Hematopoietic multipotent progenitor cell treated with erythropoietin and hydrocortisone succinate and interleukin-3 and kit ligand, for 15 days (in vitro differentiated cells): ENCODE measurements around the gene MEGF9.
"Not testable (repeated sequence)": the region's sequence is repeated elsewhere in the genome, so short reads cannot be mapped to it uniquely, and the experiment has no call there.

Experiments
- DNase-seq: peaks from one replicate; pipeline ENCODE4 v3.0.0-alpha.2; 2015; ENCODE audit warnings: low spot score

The MEGF9 gene

DNA sequence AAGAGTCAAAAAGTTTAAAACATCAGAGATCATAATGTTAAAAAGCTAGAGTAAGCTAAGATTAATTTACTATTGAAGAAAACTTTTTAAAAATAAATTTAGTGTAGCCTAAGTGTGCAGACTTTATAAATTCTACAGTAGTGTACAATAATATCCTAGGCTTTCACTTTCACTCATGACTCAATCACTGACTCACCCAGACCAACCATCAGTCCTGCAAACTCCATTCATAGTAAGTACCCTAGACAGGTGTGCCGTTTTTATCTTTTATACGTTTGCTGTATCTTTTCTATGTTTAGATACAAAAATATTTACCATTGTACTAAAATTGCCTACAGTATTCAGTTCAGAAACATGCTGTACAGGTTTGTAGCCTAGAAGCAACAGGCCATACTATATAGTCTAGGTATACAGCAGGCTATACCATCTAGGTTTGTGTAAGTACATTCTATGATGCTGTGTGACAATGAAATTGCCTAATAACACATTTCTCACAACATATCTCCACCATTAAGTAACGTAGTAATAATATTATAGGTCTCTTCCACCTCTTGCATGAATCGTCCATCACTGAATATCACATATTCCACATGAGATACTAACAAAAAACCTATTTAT lies 59.2 kb downstream of the MEGF9 start:
- DNase-seq: no peak

DNA sequence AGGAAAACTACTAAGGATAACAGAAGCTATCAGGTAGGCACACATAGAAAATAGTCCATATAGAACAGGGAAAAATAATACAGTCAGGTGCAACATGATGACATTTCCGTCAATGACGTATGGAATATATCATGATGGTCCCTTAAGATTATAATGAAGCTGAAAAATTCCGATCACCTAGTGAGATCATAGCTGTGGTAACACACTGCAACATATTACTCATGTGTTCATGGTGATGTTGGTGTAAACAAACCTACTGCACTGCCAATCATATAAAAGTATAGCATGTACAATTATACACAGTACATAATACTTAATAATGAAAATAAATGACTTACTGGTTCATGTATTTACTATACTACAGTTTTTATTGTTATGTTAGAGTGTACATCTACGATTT lies 60.0 kb downstream of the MEGF9 start:
- no peak for DNase-seq

DNA sequence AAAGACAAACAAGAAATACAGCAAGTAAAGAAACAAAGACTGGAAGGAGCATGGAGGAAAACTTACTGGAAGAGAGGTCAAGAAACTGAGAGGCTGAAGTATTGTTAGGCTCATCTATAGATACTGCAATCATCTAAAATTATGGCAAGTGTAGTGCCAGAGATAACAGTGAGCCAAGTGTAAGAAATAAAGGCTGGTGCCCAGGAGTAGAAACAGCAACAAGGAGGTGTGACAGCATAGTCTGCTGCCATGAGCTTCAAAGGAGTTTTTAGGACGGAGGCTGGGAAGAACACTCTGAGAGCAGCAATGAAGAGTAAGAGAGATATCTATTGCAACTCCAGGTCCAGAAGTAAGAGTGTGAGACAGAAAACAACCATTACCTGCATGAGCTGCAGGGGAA lies 60.5 kb downstream of the MEGF9 start:
- no peak for DNase-seq

DNA sequence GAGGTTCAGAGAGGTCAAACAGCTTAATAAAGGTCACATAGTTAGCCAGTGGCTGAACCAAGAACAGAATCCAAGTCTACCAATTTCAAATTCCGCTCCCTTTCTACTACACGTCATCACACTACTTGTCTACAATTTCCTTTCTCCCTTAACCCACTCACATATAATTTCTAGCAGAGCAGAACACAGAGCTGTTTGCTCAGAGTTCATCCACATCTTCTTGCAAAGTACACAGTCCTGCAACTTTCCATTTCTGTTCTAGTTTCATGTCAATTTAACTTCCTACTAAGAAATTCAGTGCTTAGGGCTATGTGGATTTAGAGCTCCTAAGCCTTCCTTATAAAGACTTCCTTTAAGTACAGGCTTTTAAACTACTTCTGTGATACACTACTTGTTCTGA lies 61.3 kb downstream of the MEGF9 start:
- DNase-seq: no peak

DNA sequence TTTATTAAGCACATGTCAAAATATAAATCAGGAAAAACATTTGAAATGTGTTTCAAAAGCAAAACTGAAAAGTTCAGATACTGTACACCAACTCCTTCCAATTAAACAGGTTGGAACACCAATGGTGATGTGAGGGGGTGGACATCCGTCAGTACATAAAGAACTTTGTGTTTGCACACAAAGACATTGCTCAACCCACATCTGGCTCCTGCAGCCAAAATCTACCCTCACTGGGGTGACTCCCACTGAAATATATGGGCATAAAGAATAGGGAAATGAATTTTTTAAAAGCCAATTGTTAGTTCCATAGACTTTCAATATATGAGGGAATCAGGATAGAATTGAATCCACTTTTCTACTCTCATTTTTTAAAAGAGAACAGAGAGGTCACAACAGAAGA lies 63.9 kb downstream of the MEGF9 start:
- DNase-seq: no peak

DNA sequence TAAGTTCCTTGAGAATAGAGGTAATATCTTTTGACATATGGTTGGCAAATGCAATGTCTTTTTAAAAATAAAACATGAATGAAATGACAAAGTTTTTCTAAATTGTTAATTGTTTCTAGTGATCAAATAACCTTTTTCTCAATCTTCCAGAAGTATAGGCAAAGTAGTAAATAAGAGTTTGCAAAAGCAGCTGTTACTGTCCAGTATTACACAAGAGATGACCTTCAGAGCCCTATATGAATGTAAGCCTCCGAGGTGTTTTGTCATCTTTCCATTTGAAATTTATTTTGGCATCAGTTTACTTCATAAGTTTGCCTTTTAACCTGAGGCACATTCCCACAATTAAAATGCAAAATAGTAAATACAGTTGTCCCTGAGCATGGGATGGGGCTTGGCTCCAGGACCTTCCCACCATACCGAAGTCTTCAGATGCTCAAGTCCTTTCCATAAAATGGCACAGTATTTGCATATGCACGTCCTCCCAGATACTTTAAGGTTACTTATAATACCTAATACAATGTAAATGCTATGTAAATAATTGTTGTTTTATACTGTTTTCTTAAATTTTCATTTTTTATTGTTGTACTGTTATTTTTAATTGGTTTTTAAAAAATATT lies 65.6 kb downstream of the MEGF9 start:
- DNase-seq: no peak

DNA sequence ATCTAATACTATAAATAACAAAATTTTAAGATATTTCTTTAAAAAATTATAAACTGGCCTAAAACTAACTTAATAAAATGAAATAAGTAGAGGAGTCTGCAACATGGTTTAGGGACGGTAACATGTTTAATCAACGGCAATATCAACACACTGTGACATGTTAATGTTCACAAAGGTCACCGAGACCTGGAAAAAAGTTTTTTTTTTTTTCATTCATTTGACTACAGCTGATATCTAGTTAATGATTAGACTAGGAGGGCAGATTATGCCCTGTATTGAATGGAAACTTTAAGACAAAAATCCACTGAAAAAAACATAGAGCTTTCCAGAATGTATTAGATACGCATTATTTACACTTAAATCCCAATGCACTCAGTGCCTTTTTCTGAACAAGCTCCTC lies 67.3 kb downstream of the MEGF9 start:
- DNase-seq: no peak

DNA sequence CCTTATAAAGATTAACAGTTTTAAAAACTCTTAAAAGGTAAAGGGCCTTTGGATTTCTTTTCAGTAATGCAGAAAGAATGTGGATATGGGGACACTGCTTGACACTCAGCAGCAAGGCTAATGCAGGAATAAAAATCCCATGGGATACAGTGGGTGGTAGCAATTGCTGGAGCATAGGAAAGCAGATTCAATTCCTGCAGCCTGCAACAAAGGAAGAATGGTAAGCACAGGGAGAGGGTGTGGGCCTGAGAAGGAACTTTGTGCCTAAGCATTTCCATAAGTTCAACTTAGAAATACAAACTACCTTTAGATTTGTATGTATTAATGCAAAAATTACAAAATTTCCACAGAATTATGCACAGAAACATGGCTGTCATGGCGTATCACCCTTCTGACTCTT lies 68.5 kb downstream of the MEGF9 start:
- no peak for DNase-seq

DNA sequence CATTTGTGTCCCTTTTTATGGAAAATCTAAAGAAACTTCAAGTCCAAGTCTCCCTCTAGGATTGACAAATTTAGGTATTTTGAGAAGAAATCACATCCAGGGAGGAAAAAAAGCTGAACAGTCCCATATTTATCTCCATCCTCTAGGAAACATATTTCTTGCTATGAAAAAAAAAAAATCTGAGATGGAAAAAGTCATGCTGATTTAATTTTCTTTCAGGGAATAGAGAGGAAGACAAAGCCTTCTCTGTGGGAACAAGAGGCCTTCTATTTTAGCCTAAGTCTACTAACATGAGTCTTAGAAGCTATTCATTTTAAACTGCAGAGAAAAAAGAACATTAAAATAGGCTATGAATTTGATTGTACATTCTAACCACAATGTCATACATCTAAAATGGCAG lies 71.2 kb downstream of the MEGF9 start:
- no peak for DNase-seq

DNA sequence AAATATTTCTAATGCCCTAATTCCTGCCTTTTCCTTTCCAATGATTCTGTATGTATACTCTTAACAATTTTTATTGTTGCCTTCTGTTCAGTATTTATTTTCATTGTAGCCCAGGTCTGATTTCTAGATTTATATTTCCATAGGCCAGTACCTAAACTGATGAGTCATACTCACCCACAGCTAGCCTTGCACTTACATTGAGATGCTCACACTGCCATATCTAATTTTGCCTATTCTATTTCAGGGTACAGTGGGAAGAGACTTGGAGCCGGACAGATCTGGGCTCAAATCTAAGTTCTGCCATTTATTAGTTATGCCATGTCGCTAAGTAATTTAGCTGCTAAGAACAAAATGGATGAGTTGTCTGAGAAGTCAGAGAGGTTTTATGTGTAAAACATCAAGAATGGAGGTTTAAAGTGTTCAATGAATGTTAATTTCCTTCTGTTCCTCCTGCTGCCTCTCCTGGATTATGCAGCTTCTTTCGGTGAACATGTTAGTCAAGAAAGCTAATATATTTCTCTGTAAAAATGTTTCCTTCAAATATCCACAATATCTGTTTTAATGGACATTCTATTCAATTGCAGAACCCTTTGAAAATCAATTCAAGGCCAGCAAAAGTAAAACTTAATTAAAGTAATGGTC lies 72.0 kb downstream of the MEGF9 start:
- DNase-seq: no peak

DNA sequence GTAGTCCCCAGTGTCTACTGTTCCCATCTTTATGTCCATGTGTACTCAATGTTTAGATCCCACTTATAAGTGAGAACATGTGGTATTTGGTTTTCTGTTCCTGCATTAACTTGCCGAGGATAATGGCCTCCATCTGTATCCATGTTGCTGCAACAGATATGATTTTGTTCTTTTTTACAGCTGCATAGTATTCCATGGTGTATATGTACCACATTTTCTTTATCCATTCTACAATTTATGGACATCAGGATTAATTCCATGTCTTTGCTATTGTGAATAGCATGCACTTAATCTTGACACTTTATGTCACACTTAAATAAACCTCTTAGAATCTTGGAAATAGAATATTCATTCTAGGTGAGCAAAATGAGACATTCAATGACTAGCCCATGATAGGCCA lies 73.4 kb downstream of the MEGF9 start:
- not testable (repeated sequence) for DNase-seq

DNA sequence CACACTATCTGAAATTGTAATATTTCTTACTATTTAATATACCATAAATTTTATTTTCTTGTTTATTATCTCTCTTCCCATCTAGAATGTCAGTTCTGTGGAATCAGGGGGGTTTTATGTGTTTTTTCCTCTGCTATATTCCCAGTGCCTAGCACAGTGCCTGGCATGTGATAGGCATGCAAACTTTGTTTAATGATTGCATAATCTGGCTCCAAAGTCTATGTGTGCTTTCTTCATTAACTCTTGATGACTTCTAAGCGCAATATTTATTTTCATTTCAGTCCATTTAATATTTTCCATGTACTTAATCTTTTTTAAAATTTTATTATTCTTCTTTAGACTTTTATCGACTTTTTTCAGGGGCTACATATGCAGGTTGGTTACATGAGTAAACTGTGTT lies 73.9 kb downstream of the MEGF9 start:
- no peak for DNase-seq

DNA sequence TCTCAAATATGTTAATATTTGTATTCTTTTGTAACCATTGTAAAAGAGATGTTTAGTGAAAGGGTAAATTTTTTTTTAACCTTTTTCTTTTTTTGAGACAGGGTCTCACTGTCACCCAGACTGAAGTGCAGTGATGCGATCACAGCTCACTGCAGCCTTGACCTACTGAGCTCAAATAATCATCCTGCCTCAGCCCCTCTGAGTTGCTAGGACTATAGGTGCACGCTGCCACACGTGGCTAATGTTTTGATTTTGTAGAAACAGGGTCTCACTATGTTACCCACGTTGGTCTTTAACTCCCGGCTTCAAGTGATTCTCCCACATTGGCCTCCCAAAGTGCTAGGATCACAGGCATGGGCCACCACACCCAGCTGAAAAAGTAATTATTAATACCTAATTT lies 76.4 kb downstream of the MEGF9 start:
- no peak for DNase-seq

DNA sequence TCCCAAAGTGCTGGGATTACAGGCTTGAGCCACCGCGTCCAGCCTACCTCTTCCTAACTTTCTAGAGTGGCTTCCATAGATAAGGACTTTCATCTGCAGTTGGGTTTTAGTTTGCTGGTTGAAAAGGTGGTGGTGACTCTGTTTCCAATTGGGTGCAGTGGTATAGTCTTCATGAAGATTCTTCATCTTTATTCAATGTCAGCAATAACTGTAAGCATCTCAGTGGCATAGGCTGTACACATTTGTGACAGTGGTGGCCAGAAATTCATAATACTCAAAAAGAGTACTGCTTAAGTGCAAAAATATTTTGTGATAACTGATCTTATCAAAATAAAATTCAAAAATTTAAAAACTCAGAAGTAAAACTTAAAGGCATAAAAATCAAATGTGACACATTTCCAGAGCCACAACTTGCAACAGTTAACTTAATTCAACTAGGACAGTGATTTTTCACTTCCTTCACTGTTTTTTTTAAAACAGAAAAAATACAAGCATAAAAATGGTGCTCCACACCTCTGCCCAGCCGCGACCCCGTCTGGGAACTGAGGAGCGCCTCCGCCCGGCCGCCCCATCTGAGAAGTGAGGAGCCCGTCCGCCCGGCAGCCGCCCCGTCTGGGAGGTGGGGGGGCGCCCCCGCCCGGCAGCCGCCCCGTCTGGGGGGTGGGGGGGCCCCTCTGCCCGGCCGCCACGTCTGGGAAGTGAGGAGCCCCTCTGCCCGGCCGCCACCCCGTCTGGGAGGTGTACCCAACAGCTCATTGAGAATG lies 77.9 kb downstream of the MEGF9 start:
- no peak for DNase-seq

DNA sequence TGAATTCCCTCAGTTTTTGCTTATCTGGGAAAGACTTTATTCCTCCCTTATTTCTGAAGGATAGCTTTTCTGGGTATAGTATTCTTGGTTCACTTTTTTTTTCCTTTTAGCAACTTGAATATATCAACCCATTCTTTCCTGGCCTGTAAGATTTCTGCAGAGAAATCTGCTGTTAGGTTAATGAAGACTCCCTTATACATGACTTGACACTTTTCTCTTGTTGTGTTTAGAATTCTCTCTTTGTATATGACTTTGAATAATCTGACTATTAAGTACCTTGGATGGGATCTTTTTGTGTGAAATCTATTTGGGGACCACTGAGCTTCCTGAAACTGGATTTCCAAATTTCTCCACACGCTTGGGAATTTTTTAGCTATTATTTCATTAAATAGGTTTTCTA lies 79.3 kb downstream of the MEGF9 start:
- DNase-seq: no peak

DNA sequence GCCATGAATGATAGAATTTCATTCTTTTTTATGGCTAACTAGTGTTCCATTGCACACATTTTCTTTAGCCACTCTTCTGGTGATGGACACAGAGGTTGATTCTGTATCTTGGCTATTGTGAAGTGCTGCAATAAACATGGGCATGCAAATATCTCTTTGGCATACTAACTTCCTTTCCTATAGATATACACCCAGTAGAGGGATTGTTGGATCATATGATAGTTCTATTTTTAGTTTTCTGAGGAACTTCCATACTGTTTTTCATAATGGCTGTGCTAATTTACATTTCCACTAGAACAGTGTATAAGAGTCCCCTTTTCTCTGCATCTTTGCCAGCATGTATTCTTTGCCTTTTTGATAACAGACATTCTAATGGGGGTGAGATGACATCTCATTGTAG lies 83.9 kb downstream of the MEGF9 start:
- DNase-seq: no peak

DNA sequence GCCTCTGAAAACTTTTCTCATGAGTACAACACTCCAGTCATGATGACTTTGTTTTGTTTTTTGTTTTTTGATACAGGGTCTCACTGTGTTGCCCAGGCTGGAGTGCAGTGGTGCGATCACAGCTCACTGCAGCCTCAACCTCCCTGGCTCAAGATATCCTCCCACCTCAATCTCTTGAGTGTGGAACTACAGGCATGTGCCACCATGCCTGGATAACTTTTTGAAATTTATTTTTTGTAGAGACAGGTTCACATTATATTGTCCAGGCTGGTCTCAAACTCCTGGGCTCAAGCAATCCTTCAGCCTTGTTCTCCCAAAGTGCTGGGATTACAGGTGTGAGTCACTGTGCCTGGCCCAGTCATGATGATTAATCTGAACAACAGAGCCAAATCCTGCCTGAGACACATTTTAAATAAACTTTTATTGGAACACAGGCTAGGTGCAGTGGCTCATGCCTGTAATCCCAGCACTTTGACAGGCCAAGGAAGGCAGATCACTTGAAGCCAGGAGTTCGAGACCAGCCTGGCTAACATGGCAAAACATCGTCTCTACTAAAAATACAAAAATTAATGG lies 85.3 kb downstream of the MEGF9 start:
- DNase-seq: not testable (repeated sequence)

DNA sequence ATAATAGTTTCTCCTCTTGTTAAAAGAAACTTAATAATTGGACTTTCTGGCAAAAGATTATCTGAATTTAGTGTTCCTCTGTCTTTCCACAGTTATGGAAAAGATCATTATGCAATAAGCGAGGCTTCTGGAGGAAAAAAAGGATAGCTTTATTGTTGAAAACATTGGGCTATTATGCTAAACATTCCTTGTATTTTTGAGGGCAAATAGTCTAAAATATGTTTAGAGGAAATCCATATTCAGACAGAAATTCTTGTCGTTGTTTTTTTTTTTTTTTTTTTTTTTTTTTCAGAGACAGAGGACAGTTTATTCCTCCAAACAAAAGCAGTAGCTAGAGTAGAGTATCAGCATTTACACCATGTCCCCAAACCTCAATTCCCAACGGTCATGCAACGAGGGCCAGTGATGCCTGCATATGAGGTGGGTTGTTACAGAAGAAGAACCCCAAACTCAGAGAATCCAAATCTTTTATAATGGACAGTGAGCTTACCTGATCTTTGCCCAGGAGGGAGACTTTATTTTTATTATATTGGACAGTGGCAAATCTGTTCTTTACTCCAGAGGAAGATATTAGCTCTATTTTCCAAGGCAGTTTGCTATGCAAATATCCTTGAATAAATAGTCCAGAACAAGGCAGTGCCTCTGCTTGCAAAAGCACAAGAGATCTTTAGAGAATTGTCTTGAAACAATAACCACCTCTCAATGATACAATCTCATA lies 85.9 kb downstream of the MEGF9 start:
- no peak for DNase-seq

DNA sequence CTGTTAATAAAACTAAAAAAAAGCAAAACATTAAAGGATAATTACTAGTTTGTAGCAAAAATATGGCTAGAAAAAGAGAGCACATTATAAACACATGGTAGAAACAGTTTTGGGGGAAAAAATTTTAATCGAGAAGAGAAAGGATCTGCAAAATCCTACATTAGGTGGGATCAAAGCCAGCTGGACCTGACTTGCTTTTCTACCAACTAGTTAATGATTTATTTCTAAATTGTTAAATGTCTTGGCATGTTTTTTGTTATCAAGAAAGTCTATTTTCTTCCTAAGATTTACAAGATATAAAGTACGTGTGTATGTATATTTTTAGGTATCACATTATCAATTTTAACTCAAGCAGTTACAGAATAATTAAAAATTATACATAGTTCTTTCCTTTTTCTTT lies 87.2 kb downstream of the MEGF9 start:
- DNase-seq: no peak

DNA sequence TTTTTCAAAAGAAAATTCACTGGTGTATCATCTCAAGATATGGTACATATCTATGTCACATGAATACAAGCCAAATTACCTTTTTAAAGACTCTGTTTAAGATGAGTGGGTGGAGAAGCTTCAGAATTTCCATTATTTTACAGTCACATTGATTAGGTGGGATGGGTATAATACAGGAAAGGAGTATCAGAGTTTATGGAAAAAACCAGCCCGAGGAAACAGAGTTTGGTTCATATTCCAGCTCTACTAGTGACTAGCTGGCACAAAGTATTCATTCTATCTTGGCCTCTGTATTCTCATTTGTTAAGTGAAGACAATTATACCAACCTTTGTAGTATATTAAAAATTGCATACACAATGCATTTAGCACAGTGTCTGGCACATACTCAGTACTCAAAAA lies 87.8 kb downstream of the MEGF9 start:
- DNase-seq: no peak

DNA sequence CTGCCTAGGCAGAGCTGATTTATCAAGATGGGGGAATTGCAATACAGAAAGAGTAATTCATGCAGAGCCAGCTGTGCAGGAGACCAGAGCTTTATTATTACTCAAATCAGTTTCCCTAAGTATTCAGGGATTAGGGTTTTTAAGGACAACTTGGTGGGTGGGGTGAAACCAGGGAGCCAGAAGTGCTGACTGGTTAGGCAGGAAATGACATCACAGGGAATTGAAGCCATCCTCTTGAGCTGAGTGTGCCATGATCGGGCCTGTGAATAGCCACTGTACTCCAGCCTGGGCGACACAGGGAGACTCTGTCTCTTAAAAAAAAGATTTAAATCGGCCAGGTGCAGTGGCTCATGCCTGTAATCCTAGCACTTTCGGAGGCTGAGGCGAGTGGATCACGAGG lies 89.0 kb downstream of the MEGF9 start:
- DNase-seq: no peak

DNA sequence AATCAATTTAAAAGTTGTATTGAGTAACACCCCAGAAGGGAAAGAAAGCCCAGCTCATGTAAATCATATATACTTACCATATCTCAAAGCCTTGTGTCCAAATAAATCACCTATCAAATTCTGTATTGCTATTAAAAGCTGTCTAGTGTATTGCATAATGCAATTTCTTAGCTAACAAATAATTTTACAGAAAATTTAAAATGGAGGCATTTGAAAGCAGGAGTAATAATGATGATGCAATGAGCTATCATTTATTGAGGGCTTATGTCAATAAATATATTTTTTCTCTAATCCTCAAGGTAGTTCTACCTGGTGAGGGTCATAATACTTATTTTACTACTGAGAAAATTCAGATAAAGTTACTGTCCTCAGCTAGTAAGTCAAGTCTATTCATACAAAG lies 91.5 kb downstream of the MEGF9 start:
- DNase-seq: no peak
